Stimulated activated CD8-positive, alpha-beta memory T cell treated with anti-CD3 and anti-CD28 coated beads, Interleukin-2, amount 100 ng/mL, for 48 hours (primary cell): ENCODE data around the gene HPS4.

Source experiments
- DNase-seq, 2 donors: peaks; one replicate each; pipeline ENCODE4 v3.0.0-alpha.2; 2020; ENCODE audit warnings: low read depth in 2 of 2

The HPS4 gene

DNA sequence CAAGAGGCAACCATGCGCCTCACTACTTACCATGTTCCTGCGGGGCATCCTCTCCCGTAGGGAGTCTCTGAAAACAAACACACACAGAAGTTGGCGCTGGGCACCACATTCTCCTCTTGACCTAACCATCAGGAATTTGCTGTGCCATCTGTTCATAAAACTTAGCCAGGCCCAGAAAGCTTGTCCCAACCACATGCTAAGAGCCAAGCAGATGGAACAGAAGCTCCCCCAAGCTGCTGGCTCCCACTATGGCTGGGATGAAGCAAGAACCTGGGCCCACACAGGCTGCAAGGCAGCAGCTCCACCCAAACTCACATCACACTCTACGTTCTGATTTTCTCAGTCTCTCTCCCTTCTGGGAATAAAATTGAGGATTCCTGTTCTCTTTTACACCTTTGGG, 17.4 kb downstream of the HPS4 start:
- DNase-seq = no peak

DNA sequence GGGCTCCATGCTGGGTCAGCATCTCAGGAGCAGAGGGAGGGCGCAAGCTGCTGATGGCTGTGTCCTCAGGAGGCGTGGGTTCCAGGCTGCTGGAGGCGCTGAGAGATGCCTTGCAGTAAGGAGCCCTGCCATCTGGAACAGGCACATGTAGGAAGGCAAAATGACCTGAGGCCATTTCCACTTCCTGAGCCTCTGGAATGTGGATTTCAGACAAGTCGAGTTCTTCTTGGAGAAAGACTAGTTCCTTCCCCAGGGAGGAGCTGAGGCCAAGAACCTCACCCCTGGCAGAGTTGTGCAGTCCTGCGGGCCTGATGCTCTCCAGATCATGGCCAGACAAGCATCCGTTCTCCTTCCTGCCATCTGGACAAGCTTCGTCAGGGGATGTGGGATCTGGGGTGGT, 19.3 kb downstream of the HPS4 start:
- DNase-seq = no peak

DNA sequence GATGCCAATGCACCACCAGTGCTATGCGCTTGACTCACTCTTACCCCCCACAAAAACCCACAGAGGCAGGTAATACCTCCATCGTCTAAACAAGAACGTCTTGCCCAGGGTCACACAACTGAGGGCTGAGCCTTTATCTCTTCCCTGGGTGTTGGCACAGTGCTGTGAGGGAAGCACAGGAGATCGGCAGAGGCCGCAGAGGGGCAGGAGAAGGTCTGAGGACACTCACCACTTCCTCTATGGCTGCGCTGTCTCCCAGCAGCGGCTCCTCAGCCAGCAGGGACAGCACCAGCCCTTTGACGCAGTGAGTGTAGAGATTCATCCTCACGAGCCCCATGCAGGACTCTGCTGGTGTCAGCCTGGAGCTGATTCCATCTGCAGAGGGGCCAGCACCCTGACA, 19.9 kb downstream of the HPS4 start:
- no peak for DNase-seq

- no peak for DNase-seq
Measured at GRCh38 chr22:26463101-26463661, 20.4 kb downstream of the HPS4 start.

DNA sequence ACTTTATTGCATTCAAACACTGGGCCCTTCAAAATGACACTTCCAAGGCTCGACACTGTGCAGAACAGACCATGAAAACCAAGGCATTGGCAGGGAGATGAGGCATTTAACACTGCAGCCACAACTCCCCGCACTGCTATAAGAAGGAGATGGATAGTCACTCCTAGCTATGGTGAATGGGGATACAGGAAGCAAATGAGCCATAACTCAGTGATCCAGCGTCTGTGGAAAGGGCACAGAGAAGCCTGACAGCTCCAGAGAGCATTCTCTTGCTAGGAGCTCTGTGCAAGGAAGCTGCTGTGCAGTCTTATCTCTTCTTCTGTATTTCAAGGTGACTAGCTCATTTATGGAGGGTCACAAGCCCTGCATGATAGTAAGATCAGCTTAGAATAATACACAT, 20.9 kb downstream of the HPS4 start:
- DNase-seq = no peak

GRCh38 chr22:26462051-26462450, 21.5 kb downstream of the HPS4 start:
- DNase-seq = no peak

GRCh38 chr22:26461188-26461810, 22.3 kb downstream of the HPS4 start:
- peak; percentile 24 to 28 for DNase-seq

- DNase-seq = no peak
Measured at GRCh38 chr22:26460202-26460601, 23.4 kb downstream of the HPS4 start.

DNA sequence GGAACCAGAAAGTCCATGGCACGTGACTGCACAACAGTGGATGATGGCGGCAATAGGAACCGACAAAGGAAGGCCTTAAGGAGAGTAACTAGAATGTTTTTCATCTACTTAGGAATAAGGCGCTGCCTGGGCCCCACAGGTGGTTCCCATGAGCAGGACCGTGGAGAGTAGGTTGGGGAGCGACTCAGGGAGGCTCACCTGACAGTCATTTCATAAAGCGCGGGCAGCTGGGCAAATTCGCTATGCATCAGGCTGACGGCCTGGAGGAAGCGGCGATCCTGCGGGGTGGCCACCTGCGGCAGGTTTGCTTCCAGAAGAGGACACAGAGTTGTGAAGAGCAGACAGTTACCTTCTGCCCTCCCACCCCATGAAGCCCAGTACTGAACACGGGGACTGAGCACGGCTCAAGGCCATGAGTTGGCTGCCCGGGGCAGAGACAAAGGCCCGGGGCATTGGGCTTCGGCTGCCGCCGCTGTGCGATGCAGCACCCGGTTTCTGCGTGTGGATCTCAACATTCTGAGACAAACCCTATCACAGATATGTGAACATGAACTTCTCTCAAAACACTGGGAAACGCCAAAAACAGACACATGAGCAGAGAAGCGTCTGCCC, 25.8 kb downstream of the HPS4 start:
- DNase-seq = no peak

GRCh38 chr22:26453812-26454500, 29.6 kb downstream of the HPS4 start:
- DNase-seq = no peak

- DNase-seq = no peak
Measured at GRCh38 chr22:26453216-26453615, 30.4 kb downstream of the HPS4 start.

GRCh38 chr22:26452236-26453016, 31.2 kb downstream of the HPS4 start:
- no peak for DNase-seq

DNA sequence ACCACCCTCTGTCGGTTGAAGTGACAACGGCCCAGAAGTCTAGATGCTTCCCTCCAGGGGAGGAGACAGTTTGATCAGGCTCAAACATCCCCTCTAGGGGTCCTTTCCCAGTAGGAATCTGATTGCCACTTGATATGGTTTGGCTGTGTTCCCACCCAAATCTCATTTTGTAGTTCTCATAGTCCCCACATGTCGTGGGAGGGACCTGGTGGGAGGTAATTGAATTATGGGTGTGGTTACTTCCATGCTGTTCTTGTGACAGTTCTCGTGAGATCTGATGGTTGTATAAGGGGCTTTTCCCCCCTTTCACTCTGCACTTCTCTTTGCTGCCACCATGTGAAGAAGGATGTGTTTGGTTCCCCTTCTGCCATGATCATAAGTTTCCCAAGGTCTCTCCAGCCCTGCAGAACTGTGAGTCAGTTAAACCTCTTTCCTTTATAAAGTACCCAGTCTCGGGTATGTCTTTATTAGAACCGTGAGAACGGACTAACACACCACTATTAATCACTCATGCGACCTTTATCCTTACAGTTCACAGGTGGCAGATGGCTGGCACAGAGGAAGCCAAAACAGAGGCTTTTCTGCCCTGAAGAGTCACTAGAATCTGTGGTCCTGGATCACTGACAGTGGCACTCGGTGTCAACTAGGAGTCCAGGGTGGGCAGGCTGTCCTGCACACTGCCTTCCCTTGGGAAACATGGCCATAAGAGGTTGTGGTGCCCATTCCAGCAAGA, 33.0 kb downstream of the HPS4 start:
- no peak for DNase-seq

DNA sequence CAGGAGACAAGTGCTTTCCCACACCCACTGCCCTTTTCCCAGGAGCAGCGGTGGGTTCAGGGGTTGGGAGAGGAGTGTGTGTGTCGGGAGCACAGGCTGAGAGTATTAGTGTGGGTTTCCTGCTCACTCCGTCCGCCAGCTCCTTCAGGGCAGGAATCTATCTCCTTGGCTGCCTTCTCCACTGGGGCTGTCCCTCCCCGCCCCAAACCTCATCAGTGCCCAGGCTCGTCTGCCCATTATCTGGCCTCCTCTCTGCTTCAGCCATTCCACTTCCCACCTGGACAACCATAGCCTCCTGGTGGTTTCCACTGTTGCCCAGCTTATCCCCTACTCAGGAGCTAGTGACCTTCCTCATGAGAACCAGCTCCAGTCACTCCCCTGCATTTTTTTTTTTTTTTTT, 34.6 kb downstream of the HPS4 start:
- no peak for DNase-seq

- DNase-seq = no peak
Measured at GRCh38 chr22:26448334-26448733, 35.2 kb downstream of the HPS4 start.

GRCh38 chr22:26447584-26448329, 35.8 kb downstream of the HPS4 start:
- DNase-seq = no peak

DNA sequence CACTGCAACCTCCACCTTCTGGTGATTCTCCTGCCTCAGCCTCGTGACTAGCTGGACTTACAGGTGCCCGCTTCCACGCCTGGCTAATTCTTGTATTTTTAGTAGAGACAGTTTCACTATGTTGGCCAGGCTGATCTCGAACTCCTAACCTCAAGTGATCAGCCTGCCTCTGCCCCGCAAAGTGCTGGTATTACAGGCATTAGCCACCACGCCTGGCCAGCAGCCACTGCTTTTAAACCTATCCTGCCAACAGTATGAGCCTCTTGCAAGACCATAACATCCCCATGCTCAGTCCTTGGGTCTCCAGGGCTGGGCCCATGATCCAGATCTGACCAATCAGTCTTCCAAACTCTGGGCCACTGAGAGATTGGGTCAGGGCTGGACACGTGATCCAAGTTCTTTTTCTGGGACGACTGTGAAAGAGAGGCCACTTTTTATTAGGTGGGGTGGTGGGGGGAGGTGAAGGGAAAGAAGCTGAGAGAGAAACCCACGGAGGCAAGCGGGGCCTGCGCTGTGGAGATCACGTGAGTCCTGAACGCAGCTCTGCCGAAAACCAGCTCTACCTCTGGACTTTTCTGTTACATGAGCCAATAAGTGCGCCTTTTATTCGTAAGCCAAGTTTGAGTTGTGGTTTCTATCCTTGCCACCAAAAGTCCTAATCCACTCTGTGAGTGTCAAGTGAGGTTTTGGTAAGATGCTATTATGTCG, 36.6 kb downstream of the HPS4 start:
- DNase-seq = no peak

GRCh38 chr22:26445577-26446275, 37.9 kb downstream of the HPS4 start:
- DNase-seq = no peak

DNA sequence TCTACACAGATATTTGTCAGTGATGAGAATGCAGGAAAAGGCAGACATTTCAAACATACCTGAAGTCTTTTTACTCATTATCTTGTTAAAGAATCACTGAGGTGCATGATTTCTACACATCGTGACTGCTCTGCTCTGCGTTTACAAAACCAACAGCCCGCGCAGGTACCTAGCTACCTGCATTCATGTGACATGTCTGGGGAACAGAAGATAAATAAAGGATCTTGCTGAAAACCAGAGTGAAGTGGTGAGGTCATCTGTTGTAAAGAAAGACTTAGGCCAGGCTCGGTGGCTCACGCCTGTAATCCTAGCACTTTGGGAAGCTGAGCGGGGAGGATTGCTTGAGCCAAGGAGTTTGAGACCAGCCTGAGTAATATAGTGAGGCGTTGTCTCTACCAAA, 38.8 kb downstream of the HPS4 start:
- no peak for DNase-seq
